K562 (cell line): Measurements from ENCODE around the gene NCOA1. TPM values are rescaled to one million over a fixed set of nuclear protein-coding genes. Genes with fewer than 3 reads are reported as not detected.

ENCODE experiments used
- ATAC-seq: fragments of 200-7000 bp; cut with Tn5 transposase; 3 replicates; pipeline ENCODE4 v1.9.1; 2020; ENCODE audit warnings: moderate library complexity
- BruUV-seq: library from RNA; stranded (reverse); fragments of 400-500 nt; replicated peaks from 2 replicates; lab custom pipeline; 2021; lab: Mats Ljungman, UMichigan
- CTCF ChIA-PET: fragments of 300-600 bp; formaldehyde crosslinking; extraction: SDS; loops from one replicate; lab custom pipeline; 2021; ENCODE audit warnings: low intra/inter-chr PET ratio; lab: Yijun Ruan, JAX
- POLR2A ChIA-PET: fragments of 300-600, 350-650 bp; sonication (Branson Sonifier 250); formaldehyde crosslinking; extraction: SDS; loops from one replicate; lab custom pipeline; 2021; ENCODE audit warnings: antibody characterized with exemption, inconsistent platforms; lab: Yijun Ruan, JAX
- DNase-seq, 4 experiments: peaks; one replicate each; pipeline versions ENCODE4 v3.0.0 to v3.0.0-alpha.2; 2011 to 2018; ENCODE audit warnings: low spot score in 3 of 4, mixed read lengths in 3 of 4; ENCODE audit errors: extremely low read depth in 1 of 4
- FAIRE-seq: peaks from 2 replicates; lab custom pipeline; 2011; peaks lifted over from hg19 to GRCh38; lab: Jason Lieb, UNC
- H2AFZ ChIP-seq: 2 replicates; pipeline ENCODE4 v1.6.0; 2011; ENCODE audit warnings: low read depth, low read length, control low read depth, inconsistent platforms
- H3K27ac ChIP-seq: fragments of 200-600 bp; 3 replicates; pipeline ENCODE4 v1.8.0; 2011; ENCODE audit warnings: low read depth, mild to moderate bottlenecking, control low read depth, inconsistent platforms, low read length, moderate library complexity, mixed read lengths; ENCODE audit errors: extremely low read depth
- H3K27me3 ChIP-seq, 2 experiments: fragments of 300-600 bp in 1 of 2; 2 replicates in 1 of 2; 3 replicates in 1 of 2; pipeline versions ENCODE4 v1.6.0 to v1.8.0; 2011; ENCODE audit warnings: inconsistent platforms in 2 of 2, low read length in 2 of 2, mild to moderate bottlenecking in 1 of 2, mixed read lengths in 1 of 2, moderate library complexity in 1 of 2; ENCODE audit not compliant: control insufficient read depth in 2 of 2, insufficient read depth in 2 of 2
- H3K36me3 ChIP-seq: fragments of 300-600 bp; 3 replicates; pipeline ENCODE4 v1.8.0; 2011; ENCODE audit warnings: mild to moderate bottlenecking, low read length, inconsistent platforms; ENCODE audit not compliant: control insufficient read depth, insufficient read depth
- H3K4me1 ChIP-seq, 2 experiments: fragments of 200-600 bp in 1 of 2; replicated peaks in 1 of 2; 2 replicates in 1 of 2; 3 replicates in 1 of 2; pipeline versions ENCODE4 v1.5.1 to v1.8.0; 2011; ENCODE audit warnings: inconsistent platforms in 2 of 2, low read length in 2 of 2, mild to moderate bottlenecking in 1 of 2, mixed read lengths in 1 of 2, moderate library complexity in 1 of 2; ENCODE audit not compliant: control insufficient read depth in 2 of 2, insufficient read depth in 2 of 2
- H3K4me2 ChIP-seq: 2 replicates; pipeline ENCODE4 v1.6.1; 2011; ENCODE audit warnings: low read length, control low read depth, inconsistent platforms, mixed read lengths; ENCODE audit not compliant: insufficient read depth
- H3K4me3 ChIP-seq: fragments of 200-600 bp; sonication (generic), shearing (Covaris generic); 2 replicates; pipeline ENCODE4 v1.5.1; 2016; ENCODE audit warnings: control low read depth, inconsistent platforms
- H3K79me2 ChIP-seq: fragments of 200-600 bp; 3 replicates; pipeline ENCODE4 v1.8.0; 2011; ENCODE audit warnings: low read length, inconsistent platforms; ENCODE audit not compliant: control insufficient read depth, insufficient read depth
- H3K9ac ChIP-seq, 2 experiments: 2 replicates each; pipeline versions ENCODE4 v1.6.0 to v1.6.1; 2011; ENCODE audit warnings: low read depth in 2 of 2, low read length in 2 of 2, control low read depth in 1 of 2, inconsistent platforms in 1 of 2, mild to moderate bottlenecking in 1 of 2, mixed read lengths in 1 of 2; ENCODE audit not compliant: insufficient read depth in 1 of 2
- H3K9me1 ChIP-seq: one replicate; pipeline ENCODE4 v1.6.0; 2011; ENCODE audit warnings: inconsistent platforms, mild to moderate bottlenecking, low read length, moderate library complexity; ENCODE audit not compliant: control insufficient read depth, insufficient read depth
- H3K9me3 ChIP-seq: replicated peaks from 2 replicates; pipeline ENCODE4 v1.5.1; 2011; ENCODE audit warnings: low read depth, low read length, inconsistent platforms; ENCODE audit not compliant: control insufficient read depth, insufficient read depth
- H4K20me1 ChIP-seq: replicated peaks from 2 replicates; pipeline ENCODE4 v1.6.1; 2011; ENCODE audit warnings: low read length, inconsistent platforms, mixed read lengths; ENCODE audit not compliant: control insufficient read depth, insufficient read depth
- DPF2 ChIP-seq: fragments of 450-650 bp; IDR thresholded peaks from 2 replicates; pipeline ENCODE4 v1.6.1; 2016
- KDM4B ChIP-seq, 2 experiments: fragments of 450-650 bp in 1 of 2; sonication (generic) in 1 of 2; IDR thresholded peaks; 2 replicates each; pipeline ENCODE4 v1.6.1; 2016 to 2017; ENCODE audit warnings: borderline replicate concordance in 2 of 2, antibody characterized with exemption in 1 of 2, low read depth in 1 of 2, mild to moderate bottlenecking in 1 of 2
- MEF2D ChIP-seq: conservative IDR thresholded peaks from 2 replicates; pipeline ENCODE4 v1.6.1; 2016; ENCODE audit warnings: low read depth, missing genetic modification characterization, missing compliant biosample characterization
- NFIC ChIP-seq: fragments of 450-650 bp; IDR thresholded peaks from 2 replicates; pipeline ENCODE4 v1.6.1; 2017; ENCODE audit warnings: mild to moderate bottlenecking, inconsistent platforms
- RFX1 ChIP-seq: fragments of 450-650 bp; IDR thresholded peaks from 2 replicates; pipeline ENCODE4 v1.6.1; 2016; ENCODE audit warnings: mild to moderate bottlenecking, moderate library complexity
- RFX5 ChIP-seq: IDR thresholded peaks from 2 replicates; pipeline ENCODE4 v1.6.1; 2011; ENCODE audit warnings: low read depth, mild to moderate bottlenecking, improper control_type of control experiment, low read length
- ZNF282 ChIP-seq: sonication (generic); formaldehyde crosslinking; IDR thresholded peaks from 2 replicates; pipeline ENCODE4 v1.8.1; 2023; ENCODE audit warnings: missing genetic modification reagents
- WGBS: fragments of 100-300 bp; shearing (Covaris generic); methylation state at CpG from one replicate; pipeline ENCODE4 v1.1.6; 2016; ENCODE audit warnings: low coverage, mixed read lengths; ENCODE audit not compliant: insufficient coverage; ENCODE audit errors: missing lambda C conversion rate; 5-methylcytosine and 5-hydroxymethylcytosine counted together
- in situ Hi-C: fragments of 300-500 bp; cut with MboI; formaldehyde crosslinking; loops from 4 replicates; pipeline ENCODE4 v1.15.0; 2018; ENCODE audit warnings: inconsistent platforms, mixed read lengths
- intact Hi-C: fragments of 100-400 bp; cut with micrococcal nuclease; formaldehyde crosslinking; loops from 2 replicates; pipeline ENCODE4 v1.14.2; 2022
- polyA plus RNA-seq, 8 experiments: library from polyadenylated mRNA; depleted of rRNA in 4 of 8; stranded (reverse) in 5 of 8; unstranded in 3 of 8; fragments of >200 nt; fragmentation: Nextera tagmentation in 2 of 8; fragmentation: Illumina TruSeq in 1 of 8; extraction: Ambion mirVana in 2 of 8; extraction: Trizol in 1 of 8; gene quantifications; 2 replicates each; pipeline versions ENCODE4 v1.2.1 to v1.2.3, GENCODE V29; 2011 to 2014; ENCODE audit warnings: inconsistent platforms in 1 of 8, missing spikeins in 1 of 8
- total RNA-seq, 7 experiments: library from RNA; depleted of rRNA in 6 of 7; stranded (reverse); fragments of >200 nt in 6 of 7; fragmentation: Illumina TruSeq in 2 of 7; extraction: Trizol in 2 of 7; gene quantifications; 2 replicates each; pipeline versions ENCODE4 v1.2.1 to v1.2.3, GENCODE V29; 2011 to 2021; ENCODE audit warnings: low replicate concordance in 1 of 7

NCOA1 gene
- total and polyA plus RNA-seq, 9 of the 15 experiments (the other 6 are each of a cell fraction or from before 2014, with no cell fraction given), result 4.9 to 25.7 (median 17.0) TPM

DNA sequence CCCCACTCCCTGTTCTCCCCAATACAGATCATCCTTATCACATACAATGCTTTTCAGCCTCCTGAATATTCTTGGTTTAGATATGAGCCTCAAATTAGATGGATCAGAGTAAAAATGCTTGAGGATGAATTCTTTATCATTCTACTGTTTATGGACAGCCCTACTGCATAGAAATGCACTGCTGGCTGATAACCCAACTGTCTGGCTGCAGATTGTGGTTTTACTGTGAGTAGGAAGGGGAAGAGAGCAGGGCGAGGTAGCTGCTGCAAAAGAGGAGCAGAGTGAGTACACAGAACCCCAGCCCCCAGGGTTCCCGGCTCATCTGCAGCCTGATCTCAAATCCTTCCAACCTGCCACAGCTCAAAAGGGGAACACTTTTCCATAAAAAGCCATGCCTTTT is 29.4 kb upstream of the NCOA1 start (continued):
- no peak for TF ChIP-seq ZNF282
- TF ChIP-seq KDM4B (IDR thresholded peaks at IDR 0.05; ENCODE audit: borderline replicate concordance in 2 of 2, low read depth in 1 of 2), result no peak
- peak; percentile 53; the same call in 1 of the 2 replicates for TF ChIP-seq NFIC
- TF ChIP-seq RFX5, result no peak

DNA sequence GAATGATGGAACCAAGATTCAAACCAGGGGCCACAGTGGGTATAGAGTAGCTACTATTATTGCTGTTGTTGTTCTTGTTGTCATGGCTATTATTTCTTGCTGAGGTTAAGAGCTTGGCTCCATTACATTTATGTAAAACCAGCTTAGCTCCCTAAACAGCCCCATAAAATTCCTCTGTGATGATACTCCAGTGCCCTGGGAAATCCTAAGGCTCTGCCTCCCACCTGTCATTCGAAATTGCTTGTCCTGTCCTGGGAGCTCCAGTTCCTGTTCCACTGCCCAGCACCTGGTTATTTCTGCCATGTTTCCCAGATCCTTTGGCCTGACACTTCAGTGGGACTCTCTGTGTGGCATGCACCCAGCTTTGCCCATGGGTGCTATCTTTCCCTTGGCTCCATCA is 27.8 kb upstream of the NCOA1 start:
- Histone ChIP-seq H3K4me3 (no peak overlapping the region), H3K9me1 (no peaks in the 10 kb centered on the region), H3K9me3 (no peaks in the 10 kb centered on the region), H3K27ac (no peak overlapping the region), H3K9ac (no peak overlapping the region), H3K36me3 (no peaks in the 10 kb centered on the region), H3K27me3 (no peaks in the 10 kb centered on the region), H3K4me2 (no peak overlapping the region), H4K20me1 (no peaks in the 10 kb centered on the region), H3K79me2 (no peaks in the 10 kb centered on the region), H3K4me1 (peaks cover 17 to 40% of the 10 kb centered on the region in 2 experiments), H2AFZ (peak overlapping the region; percentile 32; the same call in 1 of the 2 replicates)
- intact Hi-C loops, result no loop called here
- DNase-seq (no peak), ATAC-seq (no peak), FAIRE-seq (no peak)
- TF ChIP-seq DPF2, result no peak
- TF ChIP-seq MEF2D, result no peak
- 0 out of 2 replicates have a peak, but pooled peaks have one; percentile 8 for TF ChIP-seq RFX1
- 82% methylated on average over 1 of the region's 1 CpG for WGBS
- BruUV-seq, result no TSS peak
- POLR2A ChIA-PET, result interaction anchor here (0.7 kb wide), 1 partner anchor 30 kb away, joined by 4 read pairs; no protein-coding TSS in a partner anchor
- CTCF ChIA-PET, result interaction anchor here (0.5 kb wide), 1 partner anchor 362 kb away, joined by 3 read pairs; no protein-coding TSS in a partner anchor
- in situ Hi-C loops, result no loop called here
